Large intestine (tissue), 12 donors: ENCODE results near the gene INAFM2. TPM values are rescaled to one million over a fixed set of nuclear protein-coding genes. Genes with fewer than 3 reads are reported as not detected.
A peak's percentile ranks its signal among the peaks of the same experiment; 100 is the strongest.

Experiments
- DNase-seq, 2 donors: peaks; one replicate each; pipeline versions ENCODE4 v3.0.0 to v3.0.0-alpha.2; 2013
- H3K27ac ChIP-seq: one replicate; pipeline ENCODE4 v1.5.1; 2013; ENCODE audit warnings: low read length
- H3K27me3 ChIP-seq: 2 replicates; pipeline ENCODE4 v1.6.1; 2013; ENCODE audit warnings: low read length; ENCODE audit not compliant: control insufficient read depth, insufficient read depth
- H3K36me3 ChIP-seq: 2 replicates; pipeline ENCODE4 v1.6.1; 2013; ENCODE audit warnings: low read length; ENCODE audit not compliant: control insufficient read depth, insufficient read depth
- H3K4me1 ChIP-seq: one replicate; pipeline ENCODE4 v1.6.1; 2013; ENCODE audit warnings: low read length; ENCODE audit not compliant: control insufficient read depth, insufficient read depth
- H3K4me3 ChIP-seq: one replicate; pipeline ENCODE4 v1.5.1; 2013; ENCODE audit warnings: low read length
- H3K9me3 ChIP-seq: one replicate; pipeline ENCODE4 v1.6.1; 2013; ENCODE audit warnings: mild to moderate bottlenecking, low read depth, low read length, moderate library complexity; ENCODE audit not compliant: control insufficient read depth
- WGBS: methylation state at CpG from one replicate; pipeline ENCODE4 v1.1.5; 2013; ENCODE audit warnings: low lambda C conversion rate; ENCODE audit not compliant: insufficient coverage; 5-methylcytosine and 5-hydroxymethylcytosine counted together
- long read RNA-seq, 11 donors: transcript quantifications; one replicate each; lab custom pipeline, GENCODE V29; 2026
- polyA plus RNA-seq: library from polyadenylated mRNA; unstranded; fragments of 120-200 nt; gene quantifications from one replicate; pipeline ENCODE4 v1.2.1, GENCODE V29; 2013

Gene INAFM2
- 14.6 TPM for polyA plus RNA-seq
- long read RNA-seq, donor 1, transcript INAFM2-202 (1 exons, 3,052 nt): major isoform, 11 of 11 reads
- long read RNA-seq, donor 1, partial matches to known transcripts: 0 of 11 reads
- long read RNA-seq, donor 1, other reads (novel, unspliced or antisense): 0 of 11 reads
- long read RNA-seq, donor 2, transcript INAFM2-202 (1 exons, 3,052 nt): major isoform, 19 of 19 reads
- long read RNA-seq, donor 2, partial matches to known transcripts: 0 of 19 reads
- long read RNA-seq, donor 2, other reads (novel, unspliced or antisense): 0 of 19 reads
- long read RNA-seq, donor 3: 0 reads
- long read RNA-seq, donor 4, partial matches to known transcripts: 0 of 1 reads
- long read RNA-seq, donor 4, other reads (novel, unspliced or antisense): 0 of 1 reads
- long read RNA-seq, donor 5, transcript INAFM2-202 (1 exons, 3,052 nt): major isoform, 21 of 21 reads
- long read RNA-seq, donor 5, partial matches to known transcripts: 0 of 21 reads
- long read RNA-seq, donor 5, other reads (novel, unspliced or antisense): 0 of 21 reads
- long read RNA-seq, donor 6, transcript INAFM2-202 (1 exons, 3,052 nt): major isoform, 18 of 18 reads
- long read RNA-seq, donor 6, partial matches to known transcripts: 0 of 18 reads
- long read RNA-seq, donor 6, other reads (novel, unspliced or antisense): 0 of 18 reads
- long read RNA-seq, donor 7, transcript INAFM2-202 (1 exons, 3,052 nt): major isoform, 13 of 13 reads
- long read RNA-seq, donor 7, partial matches to known transcripts: 0 of 13 reads
- long read RNA-seq, donor 7, other reads (novel, unspliced or antisense): 0 of 13 reads
- long read RNA-seq, donor 8, transcript INAFM2-202 (1 exons, 3,052 nt): major isoform, 23 of 23 reads
- long read RNA-seq, donor 8, partial matches to known transcripts: 0 of 23 reads
- long read RNA-seq, donor 8, other reads (novel, unspliced or antisense): 0 of 23 reads
- long read RNA-seq, donor 9, transcript INAFM2-202 (1 exons, 3,052 nt): major isoform, 7 of 7 reads
- long read RNA-seq, donor 9, partial matches to known transcripts: 0 of 7 reads
- long read RNA-seq, donor 9, other reads (novel, unspliced or antisense): 0 of 7 reads
- long read RNA-seq, donor 10, transcript INAFM2-202 (1 exons, 3,052 nt): major isoform, 16 of 16 reads
- long read RNA-seq, donor 10, partial matches to known transcripts: 0 of 16 reads
- long read RNA-seq, donor 10, other reads (novel, unspliced or antisense): 0 of 16 reads
- long read RNA-seq, donor 11, transcript INAFM2-202 (1 exons, 3,052 nt): major isoform, 16 of 16 reads
- long read RNA-seq, donor 11, partial matches to known transcripts: 0 of 16 reads
- long read RNA-seq, donor 11, other reads (novel, unspliced or antisense): 0 of 16 reads

DNA sequence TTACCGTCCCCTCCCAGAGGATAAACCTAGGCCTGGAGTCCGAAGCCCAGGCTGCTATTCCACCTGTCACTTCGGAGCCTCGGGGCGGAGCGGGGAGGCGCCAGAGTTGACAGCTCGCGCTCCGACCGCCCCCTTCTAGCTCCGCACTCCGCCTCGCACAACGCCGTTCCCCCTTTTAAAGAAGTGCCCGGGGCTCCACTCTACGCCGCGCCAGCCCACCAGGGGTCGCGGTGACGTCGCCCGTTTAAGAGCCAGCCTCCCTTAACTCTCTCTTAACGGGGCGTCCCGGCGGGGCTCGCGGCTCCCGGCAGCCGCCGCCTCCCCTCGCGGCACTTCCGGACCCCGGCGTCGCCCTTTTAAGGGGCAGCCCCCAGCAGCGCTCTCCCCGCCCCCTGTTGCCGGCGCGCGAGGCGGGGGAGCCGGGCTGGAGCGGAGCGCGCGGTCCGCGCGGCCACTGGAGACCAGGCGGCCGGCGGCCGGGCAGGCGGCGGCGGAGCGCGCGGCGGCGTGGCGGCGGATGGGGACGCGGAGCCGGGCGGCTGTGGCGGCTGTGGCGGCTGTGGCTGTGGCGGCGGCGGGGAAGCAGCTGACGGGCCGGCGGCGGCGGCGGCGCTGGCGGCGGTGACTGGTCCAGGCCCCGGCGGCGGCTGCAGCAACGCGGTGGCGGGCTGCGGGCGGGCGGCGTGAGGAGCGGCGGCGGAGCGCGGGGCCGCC, at the start of gene INAFM2:
Gene INAFM2, plus strand, starts transcription at position 454 of the 714 bp plus-strand sequence. CDS start 364 bp downstream, outside the sequence.
- Histone ChIP-seq H3K9me3 (no peaks in the 10 kb centered on the region), H3K36me3 (no peaks in the 10 kb centered on the region), H3K4me1 (peaks cover 6% of the 10 kb centered on the region), H3K27me3 (peaks cover 3% of the 10 kb centered on the region), H3K4me3 (peak within 1 kb of the TSS; percentile 52), H3K27ac (peak within 1 kb of the TSS; percentile 31)
- peak; percentile 92 to 97 for DNase-seq
- no CpG with 5 or more reads among the region's 103 CpGs for WGBS

DNA sequence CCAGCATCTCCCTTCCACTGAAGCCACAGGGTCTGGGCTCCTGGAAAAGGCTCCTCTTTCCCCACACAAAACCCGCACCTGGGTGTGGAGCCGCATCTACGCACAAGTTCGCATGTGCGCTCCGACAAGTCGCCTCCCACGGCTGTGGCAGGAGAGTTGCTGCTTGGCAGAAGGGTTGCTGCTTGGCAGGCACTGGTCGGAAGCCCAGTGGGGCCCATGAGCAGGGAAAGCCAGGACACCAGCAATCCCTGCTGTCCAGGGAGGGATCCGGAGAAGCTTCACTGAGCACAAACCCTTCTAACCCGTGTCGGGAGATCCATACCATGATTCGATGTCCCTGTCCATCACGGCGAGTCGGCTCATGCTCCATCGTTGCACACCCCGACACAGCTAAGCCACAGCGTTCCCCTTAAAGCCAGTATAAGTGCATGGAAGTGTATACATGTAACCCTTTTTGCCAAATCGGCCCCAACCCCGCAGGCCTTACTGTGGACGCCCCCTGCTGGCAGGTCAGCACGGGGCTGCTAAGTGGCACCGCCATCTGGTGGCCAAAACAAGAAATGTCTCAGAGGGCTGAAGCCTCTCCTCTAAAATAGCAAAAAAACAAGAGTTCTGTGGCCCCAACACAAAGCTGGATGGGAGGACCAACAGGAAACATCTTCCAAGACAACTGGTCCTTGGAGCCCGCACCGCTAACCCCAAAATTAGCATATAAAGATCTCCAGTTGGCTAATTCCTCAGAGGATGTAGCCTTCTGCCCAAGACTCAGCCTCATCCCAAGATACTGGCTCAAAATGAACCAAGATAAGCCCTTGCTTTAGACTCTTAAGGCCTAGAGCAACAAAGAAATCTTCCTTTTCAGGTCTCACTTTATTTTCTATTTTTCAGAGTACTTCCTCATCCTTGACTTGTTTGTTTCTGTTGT, 48.9 kb upstream of the INAFM2 start:
- peak; percentile 61 to 65 for DNase-seq
- WGBS: no CpG with 5 or more reads among the region's 26 CpGs
- no peaks in the 10 kb centered on the region for H3K9me3 ChIP-seq

DNA sequence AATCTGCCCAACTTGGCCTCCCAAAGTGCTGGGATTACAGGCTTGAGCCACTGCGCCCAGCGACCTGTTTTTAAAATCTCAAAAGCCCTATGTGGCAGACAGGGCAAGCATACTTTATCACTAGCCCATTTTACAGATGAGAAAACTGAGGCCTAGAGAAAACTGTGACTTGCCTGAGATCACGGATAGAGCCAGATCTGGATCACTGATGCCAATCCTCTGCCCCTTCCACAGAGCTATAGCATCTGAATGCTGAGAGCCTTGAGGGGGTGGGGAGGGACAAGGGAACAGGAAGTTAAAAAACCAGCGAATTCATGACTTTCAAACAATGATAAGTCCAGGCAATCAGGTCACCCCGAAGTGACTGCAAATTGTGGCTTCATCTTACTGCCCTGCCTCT, 48.0 kb upstream of the INAFM2 start:
- H3K27me3 ChIP-seq: peaks cover 25% of the 10 kb centered on the region
- no peak overlapping the region for H3K4me3 ChIP-seq
- H3K9me3 ChIP-seq: peaks cover 5% of the 10 kb centered on the region
- H3K4me1 ChIP-seq: peaks cover 10% of the 10 kb centered on the region
- no peak overlapping the region for H3K27ac ChIP-seq
- no CpG with 5 or more reads among the region's 5 CpGs for WGBS
- DNase-seq: no peak
- H3K36me3 ChIP-seq: peaks cover 19% of the 10 kb centered on the region

More for the DNA sequence above, 48.9 kb upstream of the INAFM2 start:
- no peak overlapping the region for H3K27ac ChIP-seq
- H3K4me3 ChIP-seq: no peak overlapping the region
- peaks cover 21% of the 10 kb centered on the region for H3K36me3 ChIP-seq
- H3K27me3 ChIP-seq: peaks cover 16% of the 10 kb centered on the region
- H3K4me1 ChIP-seq: peaks cover 3% of the 10 kb centered on the region

- no CpG with 5 or more reads among the region's 7 CpGs for WGBS
- peaks cover 10% of the 10 kb centered on the region for H3K4me1 ChIP-seq
- H3K36me3 ChIP-seq: peaks cover 18% of the 10 kb centered on the region
Measured at GRCh38 chr15:40275954-40276353, 47.5 kb upstream of the INAFM2 start.

GRCh38 chr15:40276927-40277326, 46.6 kb upstream of the INAFM2 start:
- H3K4me1 ChIP-seq: peaks cover 14% of the 10 kb centered on the region
- DNase-seq: no peak
- H3K27ac ChIP-seq: no peak overlapping the region
- H3K36me3 ChIP-seq: peaks cover 18% of the 10 kb centered on the region
- H3K4me3 ChIP-seq: no peak overlapping the region
- H3K9me3 ChIP-seq: peaks cover 10% of the 10 kb centered on the region
- WGBS: no CpG with 5 or more reads among the region's 4 CpGs
- H3K27me3 ChIP-seq: peaks cover 37% of the 10 kb centered on the region

More at GRCh38 chr15:40275954-40276353, 47.5 kb upstream of the INAFM2 start:
- Histone ChIP-seq H3K27ac (no peak overlapping the region), H3K27me3 (peaks cover 30% of the 10 kb centered on the region), H3K9me3 (peaks cover 5% of the 10 kb centered on the region), H3K4me3 (no peak overlapping the region)
- DNase-seq: no peak

GRCh38 chr15:40277471-40277870, 46.0 kb upstream of the INAFM2 start:
- peaks cover 10% of the 10 kb centered on the region for H3K9me3 ChIP-seq
- no peak for DNase-seq
- peaks cover 18% of the 10 kb centered on the region for H3K36me3 ChIP-seq
- no peak overlapping the region for H3K27ac ChIP-seq
- no peak overlapping the region for H3K4me3 ChIP-seq
- H3K27me3 ChIP-seq: peaks cover 43% of the 10 kb centered on the region
- peaks cover 14% of the 10 kb centered on the region for H3K4me1 ChIP-seq
- 100% methylated on average over 1 of the region's 16 CpGs for WGBS

GRCh38 chr15:40278026-40278425, 45.5 kb upstream of the INAFM2 start:
- DNase-seq: no peak
- peaks cover 48% of the 10 kb centered on the region for H3K27me3 ChIP-seq
- WGBS: no CpG with 5 or more reads among the region's 10 CpGs
- no peak overlapping the region for H3K27ac ChIP-seq
- peaks cover 12% of the 10 kb centered on the region for H3K9me3 ChIP-seq
- H3K4me1 ChIP-seq: peaks cover 15% of the 10 kb centered on the region
- H3K4me3 ChIP-seq: no peak overlapping the region
- peaks cover 17% of the 10 kb centered on the region for H3K36me3 ChIP-seq

DNA sequence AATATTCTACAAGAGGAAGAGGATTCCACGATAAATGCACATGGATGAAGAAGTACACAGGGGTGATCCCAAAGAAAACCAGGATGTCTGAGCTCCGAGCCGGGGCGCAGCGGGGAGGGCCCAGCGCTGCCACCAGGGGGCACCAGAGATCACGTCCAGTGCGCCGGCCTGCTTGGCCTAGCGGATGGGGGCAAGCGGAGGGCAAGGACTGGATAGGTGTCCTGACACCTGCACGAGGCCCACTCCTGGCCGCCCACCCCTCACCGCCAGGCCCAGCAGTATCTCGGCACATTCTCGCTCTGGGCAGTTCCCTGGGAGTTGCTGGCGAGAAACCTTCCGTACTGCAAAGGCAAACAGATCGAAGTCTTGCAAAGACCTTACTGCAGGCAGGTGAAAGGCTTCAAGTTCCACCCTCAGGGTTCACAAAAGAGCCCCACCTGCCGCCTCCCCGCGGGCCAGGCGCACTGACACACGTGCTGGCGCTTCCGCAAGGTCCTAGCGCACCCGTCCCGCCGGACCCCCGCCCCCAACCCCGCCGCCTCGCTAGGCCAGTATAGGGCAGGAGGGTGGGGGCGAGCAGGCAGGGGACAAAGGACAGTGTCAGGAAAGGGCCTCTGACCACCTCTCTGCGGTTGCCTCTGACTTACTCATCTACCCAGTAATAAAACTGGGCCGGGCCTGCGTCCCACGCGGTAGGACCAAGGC, 43.9 kb upstream of the INAFM2 start:
- Histone ChIP-seq H3K36me3 (peaks cover 6% of the 10 kb centered on the region), H3K4me1 (peaks cover 26% of the 10 kb centered on the region), H3K27ac (no peak overlapping the region), H3K4me3 (no peak overlapping the region), H3K27me3 (peaks cover 64% of the 10 kb centered on the region), H3K9me3 (peaks cover 17% of the 10 kb centered on the region)
- peak; percentile 52 to 67 for DNase-seq
- no CpG with 5 or more reads among the region's 40 CpGs for WGBS
